ENCODE results near the gene CCDC33.

Gene CCDC33

GRCh38 chr15:74259292-74259648 lies 23.1 kb downstream of the CCDC33 start:
- no peak for DNase-seq (ENCODE audit: low read depth)

- no peak for DNase-seq (ENCODE audit: low read depth)
Observed at GRCh38 chr15:74259821-74260607, 23.9 kb downstream of the CCDC33 start.

GRCh38 chr15:74261041-74261440 lies 24.9 kb downstream of the CCDC33 start:
- DNase-seq (ENCODE audit: low read depth), result no peak

- no peak for DNase-seq (ENCODE audit: low read depth)
Observed at GRCh38 chr15:74261685-74262084, 25.6 kb downstream of the CCDC33 start.

GRCh38 chr15:74262151-74262550 lies 26.0 kb downstream of the CCDC33 start:
- DNase-seq (ENCODE audit: low read depth), result no peak

- DNase-seq (ENCODE audit: low read depth), result no peak
Observed at GRCh38 chr15:74262625-74263024, 26.5 kb downstream of the CCDC33 start.

- no peak for DNase-seq (ENCODE audit: low read depth)
Observed at GRCh38 chr15:74263466-74263865, 27.3 kb downstream of the CCDC33 start.

GRCh38 chr15:74264081-74264501 lies 28.0 kb downstream of the CCDC33 start:
- no peak for DNase-seq (ENCODE audit: low read depth)

GRCh38 chr15:74265046-74265639 lies 29.0 kb downstream of the CCDC33 start:
- no peak for DNase-seq (ENCODE audit: low read depth)

- DNase-seq (ENCODE audit: low read depth), result no peak
Observed at GRCh38 chr15:74268020-74268419, 31.9 kb downstream of the CCDC33 start.

- DNase-seq (ENCODE audit: low read depth), result no peak
Observed at GRCh38 chr15:74269362-74270035, 33.4 kb downstream of the CCDC33 start.

GRCh38 chr15:74270155-74270554 lies 34.0 kb downstream of the CCDC33 start:
- DNase-seq (ENCODE audit: low read depth), result no peak

- no peak for DNase-seq (ENCODE audit: low read depth)
Observed at GRCh38 chr15:74270854-74271520, 34.9 kb downstream of the CCDC33 start.

- DNase-seq (ENCODE audit: low read depth), result no peak
Observed at GRCh38 chr15:74272812-74273211, 36.7 kb downstream of the CCDC33 start.

- DNase-seq (ENCODE audit: low read depth), result no peak
Observed at GRCh38 chr15:74274470-74275038, 38.4 kb downstream of the CCDC33 start.

GRCh38 chr15:74275957-74276356 lies 39.8 kb downstream of the CCDC33 start:
- no peak for DNase-seq (ENCODE audit: low read depth)

- DNase-seq (ENCODE audit: low read depth), result no peak
Observed at GRCh38 chr15:74276560-74276959, 40.4 kb downstream of the CCDC33 start.

- no peak for DNase-seq (ENCODE audit: low read depth)
Observed at GRCh38 chr15:74277242-74277810, 41.2 kb downstream of the CCDC33 start.

- DNase-seq (ENCODE audit: low read depth), result no peak
Observed at GRCh38 chr15:74278207-74278606, 42.1 kb downstream of the CCDC33 start.

- no peak for DNase-seq (ENCODE audit: low read depth)
Observed at GRCh38 chr15:74281147-74282133, 45.3 kb downstream of the CCDC33 start.

- no peak for DNase-seq (ENCODE audit: low read depth)
Observed at GRCh38 chr15:74283368-74283767, 47.2 kb downstream of the CCDC33 start.

Measured in non-pigmented ciliary epithelial cell (primary cell).